ENCODE measurements around the gene GPX4.

Gene GPX4

DNA sequence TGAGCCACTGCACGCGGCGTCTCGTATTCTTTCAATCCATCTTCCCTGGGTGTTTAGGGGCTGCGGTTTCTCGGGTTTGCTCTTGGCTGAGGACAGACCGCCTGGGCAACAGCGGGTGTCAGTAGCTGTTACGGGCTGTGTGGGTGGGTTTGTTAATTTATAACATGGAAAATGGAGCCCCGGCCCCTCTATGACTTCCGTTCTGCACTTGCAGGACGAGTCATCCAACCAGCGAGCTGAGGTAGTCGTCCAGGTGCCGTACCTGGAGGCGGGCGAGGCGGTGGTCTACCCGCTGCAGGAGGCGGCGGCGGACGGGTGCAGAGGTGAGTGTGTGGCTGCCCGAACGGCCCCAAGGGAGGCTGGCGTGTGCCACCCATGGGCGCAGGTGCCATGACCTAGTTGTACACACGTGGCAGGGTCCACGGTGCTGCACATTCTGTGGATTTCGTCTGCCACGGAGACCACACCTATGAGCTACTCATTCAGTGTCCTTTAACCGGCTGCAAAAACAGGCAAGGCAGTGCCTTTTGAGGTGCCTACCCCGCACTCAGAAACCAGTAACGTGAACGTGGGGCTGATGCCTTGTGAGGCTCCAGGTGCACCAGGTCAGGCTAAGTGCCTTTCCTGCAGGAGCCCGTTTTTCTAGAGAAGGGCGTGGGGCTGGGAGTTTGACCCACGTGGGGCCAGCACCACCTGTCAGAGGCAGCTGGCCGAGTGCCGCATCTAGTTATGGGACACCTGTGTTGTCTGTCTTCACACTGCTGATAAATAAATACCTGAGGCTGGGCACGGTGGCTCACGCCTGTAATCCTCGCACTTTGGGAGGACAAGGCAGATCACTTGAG lies 19.5 kb upstream of the GPX4 start:
- DNase-seq, result no peak

DNA sequence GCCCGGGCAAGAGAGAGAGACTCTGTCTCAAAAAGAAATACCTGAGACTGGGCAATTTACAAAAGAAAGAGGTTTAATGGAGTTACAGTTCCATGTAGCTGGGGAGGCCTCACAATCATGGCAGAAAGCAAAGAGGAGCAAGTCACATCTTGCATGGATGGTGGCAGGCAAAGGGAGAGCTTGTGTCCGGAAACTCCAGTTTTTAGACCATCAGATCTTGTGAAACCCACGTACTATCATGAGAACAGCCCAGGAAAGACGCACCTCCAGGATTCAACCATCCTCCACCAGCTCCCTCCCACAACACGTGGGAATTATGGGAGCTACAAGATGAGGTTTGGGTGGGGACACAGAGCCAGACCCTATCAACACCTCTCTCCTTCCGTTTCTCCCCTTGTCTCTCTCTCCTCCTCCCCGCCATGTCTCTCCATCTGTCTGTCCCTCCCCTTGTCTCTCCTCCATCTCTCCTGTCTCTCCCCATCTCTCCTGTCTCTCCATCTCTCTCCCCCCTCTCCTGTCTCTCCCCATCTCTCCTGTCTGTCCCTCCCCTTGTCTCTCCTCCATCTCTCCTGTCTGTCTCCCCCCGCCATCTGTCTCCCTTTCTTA lies 18.6 kb upstream of the GPX4 start:
- DNase-seq, result no peak

DNA sequence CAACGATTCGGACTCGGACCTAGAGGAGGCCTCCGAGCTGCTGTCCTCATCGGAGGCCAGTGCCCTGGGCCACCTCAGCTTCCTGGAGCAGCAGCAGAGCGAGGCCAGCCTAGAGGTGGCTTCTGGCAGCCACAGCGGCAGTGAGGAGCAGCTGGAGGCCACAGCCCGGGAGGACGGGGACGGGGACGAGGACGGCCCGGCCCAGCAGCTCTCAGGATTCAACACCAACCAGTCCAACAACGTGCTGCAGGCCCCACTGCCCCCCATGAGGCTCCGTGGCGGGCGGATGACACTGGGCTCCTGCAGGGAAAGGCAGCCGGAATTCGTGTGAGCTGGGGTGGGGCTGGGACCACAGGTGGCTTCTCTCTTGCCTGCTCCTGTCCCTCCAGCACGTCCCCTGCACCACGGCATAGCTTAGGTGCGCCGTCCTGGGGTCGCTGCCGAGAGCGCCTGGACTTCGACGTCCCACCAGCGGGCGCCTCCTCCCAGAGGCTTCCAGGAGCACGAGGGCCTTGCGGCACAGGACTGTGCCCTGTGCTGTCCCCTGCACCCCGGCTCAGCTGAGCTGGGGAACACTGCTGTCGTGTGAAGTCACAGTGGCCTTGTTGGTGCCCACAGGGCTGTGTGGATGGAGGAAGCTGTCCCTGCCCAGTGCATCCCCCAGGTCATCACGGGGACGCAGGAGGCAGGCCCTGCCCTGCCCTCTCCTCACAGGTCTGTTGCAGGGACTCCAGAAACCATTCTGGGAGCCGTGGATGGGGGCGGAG lies 17.9 kb upstream of the GPX4 start:
- DNase-seq, result no peak

DNA sequence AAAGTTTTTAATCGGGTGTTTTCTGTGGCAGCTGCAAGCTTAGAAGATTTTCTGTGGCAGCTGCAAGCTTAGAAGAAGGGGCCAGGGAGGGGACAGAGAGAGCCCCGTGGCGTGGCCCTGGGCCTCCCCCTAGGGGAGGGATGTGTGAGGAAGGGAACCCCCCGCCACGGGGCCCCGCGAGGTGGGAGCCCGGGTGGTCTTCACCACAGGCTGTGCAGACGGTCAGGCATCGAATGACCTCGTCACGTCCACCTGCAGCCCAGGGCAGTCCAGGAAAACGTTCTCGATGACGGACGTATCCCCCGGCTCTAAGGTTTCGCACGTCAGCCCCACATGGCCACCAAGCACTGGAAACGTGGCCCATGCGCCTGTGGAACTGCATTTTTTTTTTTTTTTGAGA lies 17.2 kb upstream of the GPX4 start:
- DNase-seq, result no peak

DNA sequence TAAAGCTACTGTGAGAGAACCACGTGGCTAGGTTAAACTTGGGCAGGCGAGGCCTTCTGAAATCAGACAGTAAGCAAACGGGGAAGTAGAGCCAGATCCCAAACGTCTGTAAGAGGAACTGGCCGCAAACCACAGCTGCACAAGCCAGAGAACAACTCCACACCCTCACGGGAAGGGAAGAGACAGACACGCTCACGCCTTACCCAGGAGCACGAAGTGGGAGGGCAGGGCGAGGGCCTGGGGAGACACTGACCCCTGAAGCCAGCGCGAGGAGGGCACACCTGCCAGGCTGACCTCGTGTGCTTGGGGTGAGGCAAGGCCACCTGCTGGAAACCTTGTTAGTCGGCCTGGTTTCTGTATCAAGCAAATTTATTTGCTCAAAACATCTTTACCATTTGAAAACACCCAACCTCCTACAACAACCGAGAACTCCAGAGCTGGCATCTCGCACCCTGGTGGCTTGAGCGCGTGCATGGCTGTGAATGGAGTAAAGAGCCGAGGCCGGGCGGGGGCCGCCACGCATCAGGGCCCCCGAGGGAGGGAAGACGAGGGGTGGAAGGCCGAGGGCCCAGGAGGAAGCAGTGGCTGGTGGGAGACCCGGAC lies 15.9 kb upstream of the GPX4 start:
- DNase-seq, result no peak

DNA sequence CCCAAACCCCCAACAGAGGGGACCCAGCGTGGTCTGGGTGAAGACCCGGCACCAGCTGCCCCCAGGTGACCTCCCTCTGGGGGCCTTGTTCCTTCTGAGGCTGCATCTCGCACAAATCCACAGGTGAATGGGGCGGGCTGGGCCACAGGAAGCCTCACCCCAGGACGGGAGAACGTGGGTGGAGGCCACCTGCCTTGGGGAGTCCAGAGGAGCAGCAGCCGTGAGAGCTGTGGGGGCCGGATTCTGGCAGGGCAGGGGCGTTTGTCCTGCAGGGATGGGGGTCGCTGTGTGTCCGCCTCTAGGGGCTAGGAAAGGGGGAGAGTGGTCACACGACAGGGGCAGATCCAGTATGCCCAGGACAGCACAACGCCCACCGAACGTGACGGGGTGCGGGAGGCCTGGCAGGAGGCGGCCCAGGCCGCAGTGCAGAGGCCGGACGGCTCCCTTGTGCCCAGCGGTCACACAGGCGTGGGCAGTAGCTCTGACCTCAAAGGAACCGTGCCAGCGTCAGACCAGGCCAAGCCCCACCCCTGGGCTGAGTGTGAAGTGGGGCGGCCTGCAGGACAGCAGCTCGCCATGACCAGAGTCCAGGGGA lies 15.3 kb upstream of the GPX4 start:
- no peak for DNase-seq

DNA sequence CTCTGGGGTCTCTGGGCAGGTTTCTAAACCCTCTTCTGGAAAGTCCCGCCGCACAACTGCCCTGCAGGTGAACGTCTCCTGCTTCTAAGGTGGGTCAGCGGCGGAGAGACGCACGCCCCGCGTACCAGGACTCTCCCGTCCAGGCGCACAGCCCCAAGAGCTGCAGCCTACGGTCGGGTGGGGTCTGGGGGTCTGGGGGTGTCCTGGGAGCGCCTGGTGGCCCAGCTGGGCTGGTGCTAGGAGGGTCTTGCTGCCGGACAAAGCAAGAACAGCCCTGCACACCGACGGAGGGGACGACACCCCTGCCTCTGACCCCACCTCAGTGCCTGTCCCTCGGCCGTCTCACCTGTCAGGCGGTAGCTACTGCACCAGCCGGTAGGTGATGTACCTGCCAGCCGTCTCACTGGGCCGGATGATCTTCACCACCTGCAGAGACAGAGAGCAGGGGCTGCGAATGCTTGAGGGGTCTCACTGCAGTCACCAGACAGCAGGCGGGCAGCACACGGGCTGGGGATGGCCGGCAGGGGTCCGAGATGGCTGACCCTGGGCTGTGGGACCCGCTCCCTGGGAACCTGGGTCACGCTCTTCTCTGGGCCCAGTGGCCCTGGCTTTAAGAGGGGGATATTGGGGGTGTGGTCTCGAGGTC lies 14.5 kb upstream of the GPX4 start:
- DNase-seq, result no peak

DNA sequence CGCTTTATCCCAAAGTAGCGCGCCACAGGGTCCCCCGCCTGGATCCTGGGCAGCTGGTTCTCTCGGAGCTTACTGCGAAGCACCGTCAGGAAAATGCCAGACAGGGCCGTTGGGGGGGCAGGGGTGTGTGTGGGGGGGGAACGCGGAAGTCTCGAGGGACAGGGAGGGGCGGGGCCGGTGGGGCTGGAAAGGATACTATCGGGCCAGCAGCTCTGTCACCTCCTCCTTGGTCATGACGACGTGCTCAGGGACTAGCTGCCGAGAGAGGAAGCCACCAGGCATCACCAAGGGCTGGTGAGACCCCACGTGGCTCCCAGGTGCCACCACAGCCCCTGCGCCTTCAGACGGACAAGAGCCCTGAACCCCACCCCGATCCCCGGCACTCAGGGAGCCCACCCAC lies 13.9 kb upstream of the GPX4 start:
- DNase-seq, result no peak

DNA sequence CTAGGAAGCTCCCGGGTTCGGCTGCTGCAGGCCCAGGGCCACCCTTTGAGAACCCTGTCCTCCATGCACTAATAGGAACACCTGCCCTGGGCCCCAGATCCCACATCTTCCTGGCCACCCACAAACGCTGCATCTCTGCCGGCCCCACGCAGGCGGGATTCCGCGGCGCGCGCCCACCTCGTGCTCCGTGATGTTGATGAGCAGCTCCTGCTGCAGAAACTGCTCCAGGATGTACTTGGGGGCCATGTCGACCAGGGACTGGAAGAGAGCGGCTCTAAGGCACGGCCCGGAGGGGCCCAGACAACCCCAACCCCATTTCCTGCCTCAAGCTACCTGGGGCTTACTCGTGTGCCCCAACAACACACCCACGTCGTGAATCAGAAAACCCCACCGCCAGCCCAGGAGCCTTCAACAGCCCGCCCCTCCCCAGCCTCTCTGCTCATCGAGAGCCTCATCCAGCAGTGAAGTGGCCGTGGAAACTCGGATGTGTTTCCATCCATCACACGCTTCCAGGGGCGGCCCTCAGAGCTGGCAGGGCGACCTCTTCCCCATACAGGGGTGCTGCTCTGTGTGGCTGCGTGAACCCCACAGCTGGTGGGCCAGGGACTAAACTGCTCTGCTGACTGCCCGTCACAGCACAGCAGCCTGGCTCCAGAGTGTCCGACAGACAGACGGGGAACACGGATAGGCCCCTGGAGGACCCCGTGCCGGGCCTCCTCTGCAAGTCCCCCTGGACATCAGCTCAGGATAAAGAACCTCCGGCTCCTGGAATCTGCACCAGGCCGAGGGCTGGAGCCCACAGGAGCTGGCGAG lies 12.9 kb upstream of the GPX4 start:
- DNase-seq, result no peak

DNA sequence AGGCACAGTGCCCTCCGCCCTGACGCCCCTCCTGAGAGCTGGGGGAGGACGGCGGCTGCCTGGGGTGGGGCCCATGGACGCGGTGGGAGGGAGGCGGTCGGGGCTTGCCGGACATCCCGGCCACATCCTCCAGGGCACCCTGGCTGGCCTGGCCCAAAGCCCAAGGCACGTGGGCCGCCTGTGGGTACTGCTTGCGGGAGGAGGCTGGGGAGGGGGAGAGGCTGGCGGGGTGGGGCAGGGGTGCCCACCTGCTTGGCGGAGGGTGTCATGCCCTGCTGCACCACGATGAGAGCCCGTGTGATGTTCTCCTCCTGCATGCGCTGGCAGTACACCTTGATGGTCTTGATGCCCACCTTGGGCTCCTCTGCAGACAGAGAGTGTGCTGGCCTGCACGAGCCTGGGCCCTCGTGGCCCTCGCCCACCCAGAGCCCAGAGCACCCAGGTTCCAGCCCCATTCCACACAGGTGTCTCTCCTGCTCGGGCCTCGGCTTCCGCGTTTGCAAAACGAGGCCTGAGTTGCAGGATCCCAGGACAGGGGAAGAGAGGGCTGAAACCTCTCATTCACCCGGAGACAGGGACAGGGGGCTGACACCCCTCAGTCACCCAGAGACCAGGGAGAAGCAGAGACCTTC lies 12.1 kb upstream of the GPX4 start:
- no peak for DNase-seq

DNA sequence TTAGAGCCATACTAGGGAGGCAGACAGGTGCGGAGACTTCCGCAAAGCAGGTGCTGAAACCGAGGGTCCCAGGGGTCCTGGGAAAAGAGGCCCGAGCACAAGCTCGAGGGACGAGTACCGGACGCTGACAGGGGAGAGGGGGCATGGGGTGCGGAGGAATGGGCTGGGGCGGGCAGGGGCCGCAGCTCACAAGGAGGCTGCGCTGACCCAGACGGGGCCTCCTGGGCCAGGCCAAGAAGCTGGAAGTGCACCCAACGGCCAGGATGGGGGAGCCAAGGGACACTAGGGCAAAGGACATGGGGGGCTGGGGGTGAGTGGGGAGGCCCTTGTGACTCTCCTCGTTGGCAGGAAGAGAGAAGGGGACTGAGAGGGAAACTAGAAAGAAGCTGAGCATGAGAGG lies 10.5 kb upstream of the GPX4 start:
- no peak for DNase-seq

DNA sequence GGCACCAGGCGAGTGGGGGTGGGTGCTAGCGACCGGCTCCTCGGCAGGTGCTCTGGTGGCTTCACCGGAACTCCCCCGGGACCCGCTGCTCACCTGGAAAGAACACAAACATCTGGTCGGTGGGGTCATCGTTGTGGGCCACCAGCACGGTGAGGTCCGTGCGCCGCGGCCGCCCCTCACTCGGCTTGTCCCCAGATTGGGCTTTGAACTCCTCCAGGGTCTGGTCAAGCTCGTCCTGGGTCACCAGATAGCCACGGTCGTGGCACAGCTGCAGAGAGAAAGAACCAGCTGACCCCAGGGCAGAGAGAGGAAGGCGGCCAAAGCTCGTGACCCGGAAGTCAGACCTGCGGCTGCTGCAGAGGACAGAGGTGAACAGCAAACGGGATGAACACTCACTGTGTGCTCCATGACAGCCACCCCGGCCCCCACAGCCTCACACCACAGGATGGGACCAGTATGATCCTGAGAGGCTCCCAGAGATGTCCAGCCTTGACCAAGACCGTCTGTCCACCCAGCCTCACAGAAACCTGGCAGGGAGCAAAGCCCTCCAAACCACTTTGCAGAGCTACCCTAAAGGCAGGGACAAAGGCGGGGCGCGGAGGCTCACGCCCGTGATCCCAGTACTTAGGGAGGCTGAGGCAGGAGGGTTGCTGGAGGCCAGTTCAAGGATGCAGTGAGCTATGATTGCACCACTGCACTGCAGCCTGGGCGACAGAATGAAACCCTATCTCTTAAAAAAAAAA lies 9.8 kb upstream of the GPX4 start:
- no peak for DNase-seq

DNA sequence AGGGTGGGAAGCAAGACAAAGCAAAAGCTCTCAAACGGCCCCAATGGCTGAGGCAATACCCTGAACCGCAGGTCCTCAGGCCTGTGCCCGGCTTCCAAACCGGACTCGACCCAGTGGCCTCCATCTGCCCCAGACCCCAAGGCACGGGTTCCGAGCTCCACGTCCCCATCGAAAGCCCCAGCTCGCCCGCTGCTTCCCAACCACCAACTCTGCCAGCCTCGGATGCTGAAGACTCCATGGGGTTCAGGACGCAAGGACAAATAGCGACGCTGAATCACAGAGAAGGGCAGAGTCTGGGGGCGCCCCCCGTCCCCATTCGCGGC lies 9.2 kb upstream of the GPX4 start:
- no peak for DNase-seq

DNA sequence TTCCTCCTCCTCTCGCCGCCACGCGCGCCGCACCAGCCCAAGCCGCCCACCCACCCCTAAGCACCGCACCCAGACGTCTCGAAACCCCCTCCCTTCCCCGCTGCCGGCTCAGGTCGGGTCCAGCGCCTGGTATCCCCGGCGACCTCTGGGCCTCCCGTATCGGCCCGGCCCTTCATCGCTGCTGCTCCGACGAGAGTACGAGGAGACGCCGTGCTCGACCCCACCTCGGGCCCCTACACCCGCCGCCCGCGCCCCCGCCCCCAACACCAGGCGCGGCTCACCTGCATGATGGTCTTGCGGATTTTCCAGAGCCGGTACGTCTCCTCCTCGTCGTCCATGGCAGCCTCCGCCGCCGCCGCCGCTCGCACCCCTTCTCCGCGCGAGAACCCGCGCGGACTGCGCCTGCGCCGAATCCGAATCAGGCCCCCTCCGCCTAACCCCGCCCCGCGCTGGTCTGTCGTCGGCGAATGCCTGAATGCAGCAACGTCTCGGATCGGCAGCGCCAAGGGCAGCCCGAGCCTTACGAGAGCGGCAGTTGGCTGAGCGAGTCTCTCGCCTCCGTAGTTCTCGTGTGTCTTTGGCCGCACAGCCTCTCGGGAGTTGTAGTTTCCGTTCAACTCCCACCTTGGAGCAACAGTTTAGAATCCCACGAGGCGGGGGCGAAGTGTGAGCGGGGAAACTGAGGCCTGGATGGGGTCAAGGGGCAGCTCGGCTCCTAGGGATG lies 8.7 kb upstream of the GPX4 start, which contains the start of gene POLR2E:
Gene POLR2E (minus strand): TSS at position 398 of the 724 bp plus-strand sequence. CDS start 60 bp downstream, at position 338.
- DNase-seq, result peak; percentile 99

DNA sequence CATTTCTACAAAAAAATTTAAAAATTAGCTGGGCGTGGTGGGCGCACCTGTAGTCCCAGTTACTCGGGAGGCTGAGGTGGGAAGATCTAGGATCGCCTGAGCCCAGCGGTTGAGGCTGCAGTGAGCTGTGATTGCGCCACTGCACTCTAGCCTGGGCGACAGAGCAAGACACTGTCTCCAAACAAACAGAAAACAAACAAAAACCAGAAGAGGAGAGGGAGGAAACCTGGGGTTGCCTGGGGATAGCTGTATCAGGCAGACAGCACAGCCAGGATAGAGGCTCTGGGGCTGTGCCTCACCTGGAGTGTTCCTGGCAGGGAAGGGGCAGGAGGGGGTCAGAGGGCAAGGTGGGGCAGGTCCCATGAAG lies 6.0 kb upstream of the GPX4 start:
- no peak for DNase-seq

DNA sequence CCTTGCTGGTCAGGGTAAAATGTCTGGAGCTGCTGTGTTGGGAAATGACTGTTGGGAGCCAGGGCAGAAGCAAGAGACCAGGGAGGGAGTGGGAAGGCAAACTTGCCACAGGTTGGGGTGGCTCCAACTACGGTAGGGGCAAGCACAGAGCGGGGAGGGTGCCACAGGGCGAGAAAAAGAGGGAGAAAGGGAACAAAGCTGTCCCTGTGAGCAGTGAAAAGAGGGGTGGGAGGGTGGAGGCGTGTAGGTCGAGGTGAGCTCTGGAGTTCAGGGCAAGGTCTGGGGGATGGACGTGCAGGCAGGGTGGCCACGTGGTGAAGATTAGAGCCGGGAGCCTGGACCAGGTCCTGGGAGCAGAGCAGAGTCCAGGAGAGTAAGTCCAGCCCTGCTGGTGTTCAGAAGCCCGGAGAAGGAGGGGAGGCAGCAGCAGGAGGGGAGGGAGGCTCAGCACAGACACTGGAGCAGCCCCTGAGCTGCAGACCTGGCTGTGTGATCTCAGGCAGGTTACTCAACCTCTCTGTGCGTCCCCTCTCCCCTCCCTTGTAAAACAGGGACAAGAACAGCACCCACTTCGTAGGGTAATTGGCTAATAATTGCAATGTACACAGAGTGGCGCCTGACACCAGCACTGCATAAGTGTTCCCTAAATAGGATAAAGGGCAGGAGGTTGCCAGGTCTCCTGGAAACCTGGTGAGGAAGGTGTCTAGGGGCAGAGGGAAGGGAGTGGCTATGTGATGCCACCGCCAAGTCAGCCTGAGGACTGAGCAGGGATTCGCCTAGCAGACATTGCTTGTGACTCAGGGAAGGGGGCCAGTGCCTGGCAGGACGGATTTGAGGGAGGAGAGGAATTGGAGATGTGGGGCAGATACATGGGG lies 5.4 kb upstream of the GPX4 start:
- no peak for DNase-seq

DNA sequence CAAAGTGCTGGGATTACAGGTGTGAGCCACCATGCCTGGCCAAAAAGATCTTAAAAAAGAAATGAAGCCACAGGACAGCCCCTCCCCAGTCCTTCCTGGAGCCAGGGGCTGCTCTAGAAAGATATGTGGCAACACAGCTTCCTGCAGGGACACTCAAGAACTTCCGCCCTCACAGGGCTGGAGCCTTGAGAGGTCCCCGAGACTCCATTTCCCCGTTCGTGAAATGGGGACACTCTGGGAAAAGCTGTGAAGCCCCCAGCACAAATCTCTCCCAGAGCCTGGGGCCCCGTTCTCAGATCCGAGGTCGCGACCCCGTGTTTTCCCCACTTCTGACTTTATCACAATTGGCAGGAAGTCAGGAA lies 2.5 kb upstream of the GPX4 start:
- DNase-seq, result no peak

DNA sequence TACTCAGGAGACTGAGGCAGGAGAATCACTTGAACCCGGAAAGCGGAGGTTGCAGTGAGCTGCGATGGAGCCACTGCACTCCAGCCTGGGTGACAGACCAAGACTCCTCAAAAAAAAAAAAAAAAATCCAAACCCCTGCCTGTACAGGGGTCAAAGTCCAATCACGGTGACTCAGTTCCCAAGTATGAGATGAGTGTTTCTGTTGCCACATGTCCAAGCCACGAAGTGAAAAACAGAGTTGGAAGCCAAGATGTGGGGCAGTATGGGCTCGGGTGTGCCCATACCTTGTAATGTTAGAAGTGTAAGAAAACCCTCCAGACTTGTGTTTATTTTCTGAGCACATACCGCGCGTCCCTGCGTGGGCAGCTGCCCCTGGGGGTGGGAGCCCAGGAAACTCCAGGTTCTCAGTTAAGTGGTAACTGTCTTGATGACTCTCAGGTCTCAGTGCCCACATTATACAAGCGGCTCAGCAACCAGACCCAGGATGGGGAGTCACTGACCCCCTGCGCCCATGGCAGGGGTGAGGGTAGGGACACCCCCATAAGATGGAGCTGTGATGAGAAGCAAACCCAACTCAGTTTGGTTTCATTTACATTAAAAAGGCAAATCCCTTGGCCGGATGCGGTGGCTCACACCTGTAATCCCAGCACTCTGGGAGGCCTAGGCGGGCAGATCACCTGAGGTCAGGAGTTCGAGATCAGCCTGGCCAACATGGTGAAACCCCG lies 1.2 kb upstream of the GPX4 start:
- DNase-seq, result no peak

All from right forelimb (tissue), 1 donor.